H1 (cell line): ENCODE results near the gene ELL. TPM values are rescaled to one million over a fixed set of nuclear protein-coding genes. Genes with fewer than 3 reads are reported as not detected.
"Not testable (repeated sequence)": the region's sequence is repeated elsewhere in the genome, so short reads cannot be mapped to it uniquely, and the experiment has no call there.

ENCODE experiments used
- CTCF ChIA-PET: fragments of 300-600 bp; sonication (Branson Sonifier 250); formaldehyde crosslinking; loops from one replicate; lab custom pipeline; 2021; ENCODE audit not compliant: partially characterized antibody; lab: Charles Lee
- POLR2A ChIA-PET: fragments of 300-600 bp; sonication (Branson Sonifier 250); formaldehyde crosslinking; loops from one replicate; lab custom pipeline; 2021; ENCODE audit warnings: inconsistent platforms; ENCODE audit not compliant: partially characterized antibody; lab: Charles Lee
- DNase-seq, 2 experiments: peaks; one replicate each; pipeline versions ENCODE4 v3.0.0 to v3.0.0-alpha.2; 2010 to 2022; ENCODE audit warnings: low spot score in 2 of 2, low read depth in 1 of 2, mixed read lengths in 1 of 2
- FAIRE-seq: peaks from 2 replicates; lab custom pipeline; 2011; peaks lifted over from hg19 to GRCh38; lab: Jason Lieb, UNC
- H2AFZ ChIP-seq: 2 replicates; pipeline ENCODE4 v1.8.1; 2012; ENCODE audit warnings: low read length, inconsistent platforms
- H2AK5ac ChIP-seq: 2 replicates; pipeline ENCODE4 v1.6.1; 2013; ENCODE audit warnings: low read depth, low read length
- H2BK120ac ChIP-seq: replicated peaks from 2 replicates; pipeline ENCODE3; 2013; ENCODE audit warnings: low read depth, low read length, inconsistent platforms
- H2BK12ac ChIP-seq: 2 replicates; pipeline ENCODE4 v1.6.1; 2013; ENCODE audit warnings: low read depth, low read length
- H2BK15ac ChIP-seq: 2 replicates; pipeline ENCODE4 v1.6.1; 2013; ENCODE audit warnings: low read length
- H2BK20ac ChIP-seq: 2 replicates; pipeline ENCODE4 v1.6.1; 2013; ENCODE audit warnings: low read length
- H2BK5ac ChIP-seq: 2 replicates; pipeline ENCODE4 v1.6.1; 2013; ENCODE audit warnings: low read depth, low read length
- H3K14ac ChIP-seq: 2 replicates; pipeline ENCODE4 v1.6.1; 2013; ENCODE audit warnings: inconsistent platforms; ENCODE audit not compliant: insufficient read length
- H3K18ac ChIP-seq: 2 replicates; pipeline ENCODE4 v1.6.1; 2013; ENCODE audit warnings: low read length; ENCODE audit errors: extremely low read depth
- H3K23ac ChIP-seq: 2 replicates; pipeline ENCODE4 v1.6.1; 2013; ENCODE audit warnings: inconsistent platforms; ENCODE audit not compliant: insufficient read length
- H3K23me2 ChIP-seq: 2 replicates; pipeline ENCODE4 v1.6.1; 2013; ENCODE audit warnings: low read depth, low read length
- H3K27ac ChIP-seq: 2 replicates; pipeline ENCODE4 v1.6.1; 2011; ENCODE audit warnings: low read depth, low read length, inconsistent platforms
- H3K27me3 ChIP-seq, 4 experiments: replicated peaks in 1 of 4; 1 replicate in 1 of 4; 2 replicates in 3 of 4; pipeline versions ENCODE4 v1.6.1 to v1.8.1; 2011 to 2013; ENCODE audit warnings: low read length in 3 of 4, mild to moderate bottlenecking in 3 of 4, inconsistent platforms in 2 of 4, mixed read lengths in 2 of 4, moderate library complexity in 1 of 4; ENCODE audit not compliant: control insufficient read depth in 3 of 4, insufficient read depth in 3 of 4; ENCODE audit errors: extremely low read depth in 1 of 4
- H3K36me3 ChIP-seq, 4 experiments: 2 replicates each; pipeline versions ENCODE4 v1.6.1 to v1.8.1; 2011 to 2013; ENCODE audit warnings: mild to moderate bottlenecking in 4 of 4, low read length in 3 of 4, moderate library complexity in 2 of 4, control low read depth in 1 of 4, inconsistent platforms in 1 of 4; ENCODE audit not compliant: insufficient read depth in 4 of 4, control insufficient read depth in 2 of 4
- H3K4ac ChIP-seq: replicated peaks from 2 replicates; pipeline ENCODE3; 2013; ENCODE audit warnings: low read length, low read depth, mixed read lengths, inconsistent platforms; ENCODE audit not compliant: insufficient read length
- H3K4me1 ChIP-seq, 4 experiments: replicated peaks in 1 of 4; 1 replicate in 1 of 4; 2 replicates in 3 of 4; pipeline versions ENCODE4 v1.6.1 to v1.8.1; 2011 to 2013; ENCODE audit warnings: low read length in 3 of 4, inconsistent platforms in 2 of 4, mixed read lengths in 1 of 4; ENCODE audit not compliant: insufficient read depth in 4 of 4, control insufficient read depth in 3 of 4
- H3K4me2 ChIP-seq, 2 experiments: 2 replicates each; pipeline versions ENCODE4 v1.6.1 to v1.8.1; 2011 to 2013; ENCODE audit warnings: low read depth in 2 of 2, low read length in 2 of 2, control low read depth in 1 of 2, inconsistent platforms in 1 of 2, mild to moderate bottlenecking in 1 of 2; ENCODE audit not compliant: insufficient read depth in 1 of 2
- H3K4me3 ChIP-seq, 4 experiments: fragments of 200-600, 300-600 bp in 1 of 4; sonication (generic), shearing (Covaris generic), sonication (Bioruptor Twin) in 1 of 4; 2 replicates each; pipeline versions ENCODE4 v1.5.1 to v1.8.1; 2011 to 2016; ENCODE audit warnings: low read length in 4 of 4, low read depth in 3 of 4, control low read depth in 2 of 4, inconsistent platforms in 2 of 4, mild to moderate bottlenecking in 2 of 4, mixed read lengths in 1 of 4, moderate library complexity in 1 of 4; ENCODE audit not compliant: insufficient read depth in 2 of 4; ENCODE audit errors: extremely low read depth in 1 of 4
- H3K56ac ChIP-seq: replicated peaks from 2 replicates; pipeline ENCODE3; 2013; ENCODE audit warnings: low read depth, mild to moderate bottlenecking, mixed read lengths, low read length, inconsistent platforms; ENCODE audit not compliant: insufficient read length
- H3K79me1 ChIP-seq: 2 replicates; pipeline ENCODE4 v1.6.1; 2013; ENCODE audit warnings: low read depth, low read length, control low read depth
- H3K79me2 ChIP-seq, 2 experiments: 2 replicates each; pipeline versions ENCODE4 v1.6.1 to v1.8.1; 2012 to 2013; ENCODE audit warnings: low read length in 2 of 2, mild to moderate bottlenecking in 2 of 2, inconsistent platforms in 1 of 2; ENCODE audit not compliant: insufficient read depth in 2 of 2, control insufficient read depth in 1 of 2
- H3K9ac ChIP-seq, 4 experiments: replicated peaks in 1 of 4; 1 replicate in 1 of 4; 2 replicates in 3 of 4; pipeline versions ENCODE4 v1.6.1 to v1.8.1; 2011 to 2013; ENCODE audit warnings: low read depth in 3 of 4, low read length in 3 of 4, control low read depth in 2 of 4, mild to moderate bottlenecking in 2 of 4, moderate library complexity in 2 of 4, inconsistent platforms in 1 of 4; ENCODE audit errors: extremely low read depth in 1 of 4
- H3K9me3 ChIP-seq, 2 experiments: 2 replicates each; pipeline versions ENCODE4 v1.6.1 to v1.8.1; 2012 to 2013; ENCODE audit warnings: mild to moderate bottlenecking in 2 of 2, moderate library complexity in 2 of 2, control low read depth in 1 of 2, inconsistent platforms in 1 of 2, low read depth in 1 of 2, low read length in 1 of 2, mixed read lengths in 1 of 2; ENCODE audit not compliant: insufficient read depth in 2 of 2
- H4K20me1 ChIP-seq, 2 experiments: replicated peaks in 1 of 2; 2 replicates each; pipeline versions ENCODE3 to v1.8.1; 2011 to 2013; ENCODE audit warnings: inconsistent platforms in 2 of 2, low read length in 2 of 2, mild to moderate bottlenecking in 1 of 2; ENCODE audit not compliant: insufficient read depth in 2 of 2, control insufficient read depth in 1 of 2
- H4K5ac ChIP-seq: 2 replicates; pipeline ENCODE4 v1.6.1; 2013; ENCODE audit warnings: low read length, low read depth, mixed read lengths, inconsistent platforms; ENCODE audit not compliant: insufficient read length
- H4K8ac ChIP-seq: 2 replicates; pipeline ENCODE4 v1.8.0; 2013; ENCODE audit warnings: mild to moderate bottlenecking, moderate library complexity, low read length, inconsistent platforms; ENCODE audit not compliant: insufficient read depth; ENCODE audit errors: extremely low read depth
- H4K91ac ChIP-seq: replicated peaks from 2 replicates; pipeline ENCODE3; 2013; ENCODE audit warnings: low read length, mixed read lengths, inconsistent platforms; ENCODE audit not compliant: insufficient read length
- POLR2A ChIP-seq, 2 experiments: IDR thresholded peaks; 1 replicate in 1 of 2; 2 replicates in 1 of 2; pipeline ENCODE4 v1.6.1; 2011; ENCODE audit warnings: low read depth in 2 of 2, low read length in 2 of 2, mild to moderate bottlenecking in 2 of 2; ENCODE audit errors: control extremely low read depth in 1 of 2
- WGBS, 2 experiments: shearing (Covaris generic) in 1 of 2; methylation state at CpG; one replicate each; pipeline versions ENCODE4 v1.1.6 to v1.1.7; 2013 to 2015; ENCODE audit warnings: low lambda C conversion rate in 2 of 2, mixed read lengths in 2 of 2, inconsistent platforms in 1 of 2, low coverage in 1 of 2, missing lambda C conversion rate in 1 of 2; ENCODE audit not compliant: insufficient replicate concordance in 2 of 2, insufficient coverage in 1 of 2, insufficient read length in 1 of 2; ENCODE audit errors: extremely low coverage in 1 of 2, missing lambda C conversion rate in 1 of 2; 5-methylcytosine and 5-hydroxymethylcytosine counted together
- polyA plus RNA-seq, 7 experiments: library from polyadenylated mRNA; depleted of rRNA in 3 of 7; stranded (reverse) in 5 of 7; unstranded in 2 of 7; fragments of >200 nt in 5 of 7; fragments of 200-250 nt in 2 of 7; gene quantifications; 1 replicate in 5 of 7; 2 replicates in 1 of 7; 4 replicates in 1 of 7; pipeline versions ENCODE4 v1.2.1 to v1.2.3, GENCODE V29; 2011 to 2013; ENCODE audit warnings: missing spikeins in 2 of 7, mixed read lengths in 2 of 7
- total RNA-seq: library from RNA; stranded (reverse); fragmentation: NEBNext Ultra II Directional; extraction: Animal tissue kit (Norgen Biotek cat#: 25700); gene quantifications from 2 replicates; pipeline ENCODE4 v1.2.1, GENCODE V29; 2021

Gene ELL
- total and polyA plus RNA-seq, 2 of the 8 experiments (the other 6 are each of a cell fraction or from before 2014, with no cell fraction given) = 5.2 to 10.5 TPM

- no peak for TF ChIP-seq POLR2A (IDR thresholded peaks at IDR 0.05; ENCODE audit: control extremely low read depth in 1 of 2, low read depth in 2 of 2, low read length in 2 of 2)
Measured at GRCh38 chr19:18406749-18407148, 115.1 kb downstream of the ELL start (continued).

- H2AK5ac ChIP-seq, H4K5ac ChIP-seq, H3K4me1 ChIP-seq, DNase-seq, H4K91ac ChIP-seq, H3K23ac ChIP-seq, H4K20me1 ChIP-seq, H3K14ac ChIP-seq, H3K27me3 ChIP-seq, H2BK120ac ChIP-seq, H3K18ac ChIP-seq, H3K4me3 ChIP-seq, H3K56ac ChIP-seq, H2BK15ac ChIP-seq, H3K23me2 ChIP-seq, H3K36me3 ChIP-seq, H4K8ac ChIP-seq, H2BK5ac ChIP-seq, H3K4ac ChIP-seq, H2BK20ac ChIP-seq, H3K9me3 ChIP-seq, H3K9ac ChIP-seq, H2AFZ ChIP-seq, H3K27ac ChIP-seq, FAIRE-seq, H3K4me2 ChIP-seq, H2BK12ac ChIP-seq, H3K79me2 ChIP-seq, H3K79me1 ChIP-seq: not testable (repeated sequence)
- ChIA-PET CTCF (interaction anchor here (0.7 to 12.8 kb wide), 9 partner anchors 8 to 130 kb away, joined by 3 to 174 read pairs (median 4); partner anchors contain the start of genes GDF15 and LRRC25), POLR2A (interaction anchor here (0.7 to 1.6 kb wide), 4 partner anchors 13 to 312 kb away, joined by 3 to 7 read pairs (median 3); partner anchors contain the start of gene JUND)
- 99% methylated on average over 4 of the region's 11 CpGs; no CpG with 5 or more reads in 1 of the 2 experiments for WGBS, 2 experiments
Measured at GRCh38 chr19:18405754-18406153, 116.1 kb downstream of the ELL start.
